HG02981 (cell line): Measurements from ENCODE around the gene GBX2.

Source experiments
- ATAC-seq: cut with Tn5 transposase; IDR thresholded peaks from one replicate; pipeline ENCODE4 v1.9.1; 2021; ENCODE audit warnings: mild to moderate bottlenecking, moderate library complexity; ENCODE audit not compliant: unreplicated experiment

Gene GBX2

DNA sequence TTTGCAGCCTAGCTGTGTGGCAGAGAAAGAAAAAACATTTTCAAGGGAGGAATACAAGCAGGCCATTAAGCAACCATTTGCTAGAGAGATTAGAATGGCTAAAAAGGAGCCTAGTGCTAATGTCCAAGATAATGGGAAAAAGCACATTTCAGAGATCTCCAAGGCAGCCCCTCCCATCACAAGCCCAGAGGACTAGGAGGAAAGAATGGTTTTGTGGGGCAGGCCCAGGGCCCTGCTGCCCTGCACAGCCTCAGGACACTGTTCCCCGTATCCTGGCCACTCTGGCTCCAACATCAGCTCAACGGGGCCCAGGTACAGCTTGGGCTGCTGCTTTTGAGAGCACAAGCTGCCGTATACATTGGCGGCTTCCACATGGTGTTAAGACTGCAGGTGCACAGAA is 16.5 kb upstream of the GBX2 start:
- no peak for ATAC-seq

DNA sequence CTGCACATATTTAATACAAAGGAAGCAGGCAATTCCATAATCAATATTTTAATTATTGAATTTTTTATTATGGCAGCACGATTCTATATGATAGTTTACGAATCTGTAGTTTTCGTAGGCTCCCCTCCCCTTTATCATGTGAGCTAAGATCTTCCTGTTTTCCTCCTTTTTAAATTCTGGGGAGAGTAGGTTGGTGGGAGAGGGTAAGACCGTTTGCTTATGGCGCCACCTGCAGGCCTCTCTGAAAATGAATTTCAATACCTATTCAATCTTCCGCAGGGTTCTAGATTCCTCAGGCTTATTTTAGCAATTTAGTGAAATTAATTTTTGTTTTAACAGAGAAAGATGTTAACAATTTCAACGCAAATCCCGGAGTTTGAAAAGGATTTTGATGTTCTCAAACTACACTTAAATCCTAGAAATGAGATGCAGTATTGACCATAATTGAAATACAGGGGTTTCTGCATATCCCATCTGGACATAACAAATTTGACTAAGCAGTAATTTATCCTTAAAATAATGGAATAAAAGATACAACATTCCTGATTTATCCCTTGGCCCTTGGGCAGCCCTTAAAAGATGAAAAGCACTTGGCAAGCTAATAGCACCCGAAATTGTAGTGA is 12.8 kb upstream of the GBX2 start:
- no peak for ATAC-seq

- no peak for ATAC-seq
These were observed 12.1 kb upstream of the GBX2 start for GRCh38 chr2:236180076-236180816.

GRCh38 chr2:236179236-236180075 is 11.3 kb upstream of the GBX2 start:
- no peak for ATAC-seq

DNA sequence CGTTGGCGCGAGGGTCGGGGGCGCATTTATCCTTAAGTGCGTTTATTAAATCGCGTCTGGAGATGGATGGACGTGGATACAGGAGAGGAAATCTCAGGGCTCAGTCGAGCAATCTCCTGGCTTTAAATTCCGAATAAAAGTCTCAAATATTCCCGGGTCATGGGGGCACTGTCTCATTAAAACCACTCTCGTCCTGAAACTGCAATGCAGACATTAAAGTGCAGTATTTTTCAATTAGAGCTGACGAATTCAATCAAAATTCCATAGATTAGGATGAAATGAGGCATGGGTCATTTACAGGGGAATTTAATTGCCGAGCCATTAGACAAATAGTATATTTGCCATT is 10.7 kb upstream of the GBX2 start:
- ATAC-seq = no peak

GRCh38 chr2:236177967-236178889 is 10.0 kb upstream of the GBX2 start:
- ATAC-seq = no peak

- no peak for ATAC-seq
These were observed 9.4 kb upstream of the GBX2 start for GRCh38 chr2:236177604-236177966.

- ATAC-seq = no peak
These were observed 8.8 kb upstream of the GBX2 start for GRCh38 chr2:236176951-236177350.

DNA sequence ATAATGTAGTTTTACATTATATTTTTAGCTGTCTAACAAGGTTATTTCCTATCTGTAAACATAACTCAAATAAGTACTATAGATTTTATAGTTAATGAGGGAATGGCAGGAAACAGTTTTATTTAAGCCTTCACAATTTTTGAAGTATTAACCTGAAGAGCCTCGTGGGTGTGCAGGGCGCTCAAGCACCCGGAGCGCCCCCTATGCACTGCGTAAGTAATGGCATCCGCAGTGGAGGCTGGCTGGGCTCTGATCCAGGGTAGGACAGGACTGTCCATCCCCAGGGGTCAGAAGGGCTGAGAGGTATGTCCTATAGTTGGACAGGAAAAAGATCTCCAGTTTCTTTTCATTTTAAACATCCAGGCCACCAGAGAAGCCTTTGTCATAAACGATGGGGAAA is 8.2 kb upstream of the GBX2 start:
- ATAC-seq = no peak

- ATAC-seq = no peak
These were observed 7.5 kb upstream of the GBX2 start for GRCh38 chr2:236175548-236176150.

DNA sequence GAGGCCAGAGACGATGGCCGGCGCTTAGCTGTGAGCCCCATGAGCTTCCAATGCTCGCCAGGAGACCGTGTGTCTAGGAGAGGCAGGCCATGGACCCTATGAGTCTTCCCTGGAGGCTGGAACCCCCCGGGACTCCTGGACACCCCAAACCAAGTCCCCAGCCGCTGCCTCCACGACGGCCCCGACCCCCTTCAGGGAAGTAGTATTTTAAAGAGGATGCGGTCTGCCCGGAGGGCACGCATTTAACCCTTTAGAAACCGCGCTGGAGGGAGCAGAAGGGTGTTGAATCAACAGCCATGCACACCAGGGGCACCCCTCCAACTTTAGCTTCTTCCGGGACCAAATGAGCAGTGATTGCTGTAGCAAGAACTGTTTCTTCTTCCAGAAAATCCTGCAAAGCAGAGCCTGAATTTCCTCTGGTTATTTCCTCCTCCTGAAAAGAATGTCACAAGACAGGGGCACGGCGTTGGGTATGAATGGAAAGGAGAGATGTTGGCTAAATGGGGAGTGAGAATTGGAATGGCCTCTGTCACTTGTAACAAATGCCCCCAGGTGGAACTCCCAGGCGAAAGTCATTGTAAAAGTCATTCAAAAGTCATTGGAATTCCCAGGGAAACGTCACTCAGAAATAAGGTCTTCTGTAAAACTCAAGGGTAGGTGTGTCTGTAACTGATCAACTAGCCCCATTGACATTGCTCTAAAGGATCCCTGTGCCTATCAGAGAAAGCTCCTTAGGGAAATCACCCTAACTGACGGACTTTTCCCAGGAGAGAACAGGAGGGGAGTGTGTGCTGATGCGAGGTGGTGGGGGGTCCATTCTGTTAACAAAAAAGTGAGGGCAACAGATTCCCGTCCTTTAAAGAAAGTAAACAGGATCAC is 5.8 kb upstream of the GBX2 start:
- no peak for ATAC-seq

DNA sequence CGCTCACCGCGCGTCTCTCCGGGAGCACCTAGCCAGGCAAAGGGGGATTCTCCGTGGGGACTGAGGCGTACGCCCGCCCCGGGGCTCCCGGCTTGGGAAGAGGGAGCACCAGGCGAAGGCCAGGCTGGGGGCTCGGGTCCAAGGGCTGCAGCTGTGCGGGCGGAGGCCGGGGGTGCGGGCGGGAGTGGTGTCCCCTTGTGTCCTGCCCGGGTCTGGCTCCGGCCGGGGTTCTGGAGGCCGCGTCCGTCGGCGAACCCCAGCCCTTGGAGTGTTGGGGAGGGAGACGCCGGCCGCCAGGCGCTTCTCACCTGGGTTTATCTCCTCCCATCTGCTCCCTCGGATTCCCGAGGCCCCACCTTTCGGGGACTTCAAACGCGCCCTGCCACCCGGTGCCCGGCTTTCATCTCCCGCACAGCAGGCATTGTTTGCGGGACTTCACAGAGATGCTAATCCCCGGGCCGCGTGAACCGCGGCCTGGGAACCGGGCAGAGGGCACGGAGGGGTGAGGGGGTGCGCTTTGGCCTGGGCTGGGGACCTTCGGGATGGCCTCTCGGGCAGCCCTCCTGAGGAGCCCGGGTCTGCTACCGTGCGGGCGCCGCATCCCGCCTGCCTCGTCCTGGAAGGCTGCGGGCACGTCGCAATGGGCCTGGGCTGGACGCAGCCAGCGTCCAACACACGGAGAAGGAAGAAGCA is 5.0 kb upstream of the GBX2 start:
- no peak for ATAC-seq

- no peak for ATAC-seq
These were observed 4.3 kb upstream of the GBX2 start for GRCh38 chr2:236172255-236173035.

DNA sequence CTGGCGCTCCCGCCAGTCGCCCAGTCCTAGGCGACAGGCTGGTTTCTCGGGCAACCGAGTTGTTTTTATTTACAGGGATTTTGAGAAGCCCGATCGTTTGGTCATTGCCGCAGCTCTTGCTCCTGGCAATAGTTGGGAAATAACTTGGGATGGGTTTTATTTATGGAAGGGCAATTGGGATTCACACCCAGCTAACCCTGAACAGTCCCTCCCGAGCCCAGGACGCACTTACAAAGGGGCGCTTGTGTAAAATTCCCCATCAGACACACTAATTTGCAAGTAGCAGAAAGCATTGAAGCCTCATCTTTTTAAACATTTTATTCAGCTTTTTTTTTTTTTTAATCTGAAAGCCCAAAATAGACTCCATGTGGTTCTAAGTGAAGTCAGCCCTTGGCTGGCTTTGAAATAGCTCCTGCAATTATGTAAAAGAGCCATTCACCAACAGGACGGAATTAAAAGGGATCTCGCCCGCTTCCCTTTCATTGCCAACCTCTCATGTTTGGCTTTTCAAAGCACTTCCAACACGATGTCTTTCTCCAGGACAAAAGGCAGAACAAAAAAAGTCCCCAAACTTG is 3.6 kb upstream of the GBX2 start:
- no peak for ATAC-seq

DNA sequence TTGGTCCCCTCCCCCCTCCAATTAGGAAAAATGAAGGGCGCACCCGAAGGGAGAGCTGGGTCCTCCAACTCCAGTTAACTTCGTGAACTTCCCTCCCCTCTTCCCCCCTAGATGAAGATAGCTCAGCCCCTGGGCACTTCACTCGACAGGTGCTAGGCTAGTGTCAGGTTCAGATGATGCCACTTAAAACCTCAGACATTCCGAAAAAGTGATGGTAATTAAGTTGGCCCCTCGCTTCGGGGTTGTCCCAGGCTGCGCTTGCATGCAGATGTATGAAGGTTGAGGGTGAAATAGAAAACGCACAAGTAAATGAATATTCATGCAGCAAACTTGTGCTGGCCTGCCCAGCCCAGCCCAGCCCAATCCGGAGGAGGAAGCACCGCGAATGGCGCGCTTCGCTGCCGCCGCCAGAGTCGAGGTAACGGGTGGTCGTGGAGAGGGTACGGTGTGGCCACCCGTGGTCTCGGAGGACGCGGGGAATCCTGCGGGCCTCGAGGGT is 3.0 kb upstream of the GBX2 start:
- no peak for ATAC-seq

- no peak for ATAC-seq
These were observed 2.5 kb upstream of the GBX2 start for GRCh38 chr2:236170590-236171165.
